ENCODE measurements around the gene SCN4B.

Gene SCN4B

DNA sequence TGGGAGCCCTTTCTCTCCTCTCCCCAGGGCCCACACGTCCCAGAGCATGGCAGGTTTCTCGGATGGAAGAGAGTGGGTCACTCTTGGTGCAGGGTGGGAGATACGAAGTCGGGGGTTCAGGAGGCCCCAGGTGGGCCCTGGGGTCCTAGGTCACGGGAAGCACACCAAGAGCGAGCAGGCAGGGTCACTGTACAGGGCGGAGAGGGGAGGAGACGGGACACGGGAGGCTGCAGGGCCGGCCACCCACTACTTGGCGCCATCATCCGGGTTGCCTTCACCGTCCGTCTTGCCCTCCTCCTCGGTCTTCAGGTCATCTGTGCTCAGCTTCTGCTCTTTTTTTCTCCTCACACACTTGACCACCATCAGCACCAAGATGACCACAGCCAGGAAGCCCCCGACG is 14.0 kb upstream of the SCN4B start:
- TF ChIP-seq, protein P1, sequence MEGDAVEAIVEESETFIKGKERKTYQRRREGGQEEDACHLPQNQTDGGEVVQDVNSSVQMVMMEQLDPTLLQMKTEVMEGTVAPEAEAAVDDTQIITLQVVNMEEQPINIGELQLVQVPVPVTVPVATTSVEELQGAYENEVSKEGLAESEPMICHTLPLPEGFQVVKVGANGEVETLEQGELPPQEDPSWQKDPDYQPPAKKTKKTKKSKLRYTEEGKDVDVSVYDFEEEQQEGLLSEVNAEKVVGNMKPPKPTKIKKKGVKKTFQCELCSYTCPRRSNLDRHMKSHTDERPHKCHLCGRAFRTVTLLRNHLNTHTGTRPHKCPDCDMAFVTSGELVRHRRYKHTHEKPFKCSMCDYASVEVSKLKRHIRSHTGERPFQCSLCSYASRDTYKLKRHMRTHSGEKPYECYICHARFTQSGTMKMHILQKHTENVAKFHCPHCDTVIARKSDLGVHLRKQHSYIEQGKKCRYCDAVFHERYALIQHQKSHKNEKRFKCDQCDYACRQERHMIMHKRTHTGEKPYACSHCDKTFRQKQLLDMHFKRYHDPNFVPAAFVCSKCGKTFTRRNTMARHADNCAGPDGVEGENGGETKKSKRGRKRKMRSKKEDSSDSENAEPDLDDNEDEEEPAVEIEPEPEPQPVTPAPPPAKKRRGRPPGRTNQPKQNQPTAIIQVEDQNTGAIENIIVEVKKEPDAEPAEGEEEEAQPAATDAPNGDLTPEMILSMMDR (conservative IDR thresholded peaks at IDR 0.05; ENCODE audit: low read depth, low read length), result no peak
- no peak for DNase-seq (ENCODE audit: low read depth)
- no peak overlapping the region for H3K4me3 ChIP-seq (ENCODE audit: low read length)

DNA sequence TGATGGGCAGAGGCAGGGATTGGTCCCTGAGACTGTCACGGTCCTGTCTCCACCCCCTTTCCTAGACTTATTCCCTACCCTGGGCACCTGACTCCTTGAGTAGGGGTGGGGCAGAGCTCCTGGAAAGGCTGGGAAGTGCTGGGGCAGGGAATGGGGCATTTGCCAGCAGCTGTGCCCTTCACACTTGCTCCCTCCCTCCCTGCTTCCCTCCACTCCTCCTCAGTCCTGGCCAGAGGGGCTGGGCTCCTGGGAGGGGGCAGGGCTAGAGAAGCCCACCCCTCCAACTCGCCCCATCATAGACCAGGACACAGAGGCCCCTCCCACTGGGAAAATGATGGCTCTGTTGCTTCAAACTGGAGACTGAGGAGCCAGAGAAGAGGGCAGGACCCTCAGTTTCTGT is 12.3 kb upstream of the SCN4B start:
- DNase-seq (ENCODE audit: low read depth), result no peak
- TF ChIP-seq, protein P1 (conservative IDR thresholded peaks at IDR 0.05; ENCODE audit: low read depth, low read length), result no peak
- no peak overlapping the region for H3K4me3 ChIP-seq (ENCODE audit: low read length)

DNA sequence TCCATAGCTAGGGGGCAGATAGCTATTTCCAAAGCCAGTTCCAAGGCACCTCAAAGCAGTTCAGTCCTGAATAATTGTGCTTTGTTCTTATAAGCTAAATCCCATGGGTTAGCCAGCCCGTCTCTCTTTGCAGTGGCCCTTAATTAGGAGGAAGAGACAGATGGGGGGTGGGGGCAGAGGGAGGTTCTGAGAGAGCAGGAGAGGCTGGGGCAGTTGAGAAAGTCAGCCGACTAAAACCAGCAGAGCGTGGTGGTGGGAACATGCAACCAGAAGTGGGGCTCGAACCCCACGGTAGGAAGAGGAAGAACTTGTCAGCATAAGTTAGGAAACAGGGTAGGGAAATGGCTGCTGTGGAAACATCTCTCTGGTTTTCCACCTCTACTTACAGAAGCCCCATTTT is 10.9 kb upstream of the SCN4B start:
- no peak overlapping the region for H3K4me3 ChIP-seq (ENCODE audit: low read length)
- TF ChIP-seq, protein P1 (conservative IDR thresholded peaks at IDR 0.05; ENCODE audit: low read depth, low read length), result no peak
- DNase-seq (ENCODE audit: low read depth), result no peak

DNA sequence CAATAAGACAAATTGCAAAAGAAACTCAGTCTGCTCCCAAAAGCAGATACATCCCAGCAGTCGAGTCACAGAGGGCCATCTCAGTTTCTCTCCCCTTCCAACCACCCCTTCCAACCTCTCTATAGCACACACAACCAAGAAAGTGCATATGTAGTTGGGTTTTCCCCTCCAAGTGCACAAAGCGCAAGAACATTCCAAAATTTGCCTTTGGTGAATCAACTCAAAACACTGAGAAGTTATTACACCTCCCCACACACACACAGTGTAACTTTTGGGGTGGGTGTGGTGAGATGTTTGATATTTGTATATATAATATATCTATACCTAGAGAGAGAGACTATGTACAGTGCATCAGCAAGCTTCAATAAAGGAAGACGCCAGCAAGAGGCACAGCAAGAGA is 10.2 kb upstream of the SCN4B start:
- TF ChIP-seq, protein P1 (conservative IDR thresholded peaks at IDR 0.05; ENCODE audit: low read depth, low read length), result no peak
- H3K4me3 ChIP-seq (ENCODE audit: low read length), result no peak overlapping the region
- DNase-seq (ENCODE audit: low read depth), result no peak

DNA sequence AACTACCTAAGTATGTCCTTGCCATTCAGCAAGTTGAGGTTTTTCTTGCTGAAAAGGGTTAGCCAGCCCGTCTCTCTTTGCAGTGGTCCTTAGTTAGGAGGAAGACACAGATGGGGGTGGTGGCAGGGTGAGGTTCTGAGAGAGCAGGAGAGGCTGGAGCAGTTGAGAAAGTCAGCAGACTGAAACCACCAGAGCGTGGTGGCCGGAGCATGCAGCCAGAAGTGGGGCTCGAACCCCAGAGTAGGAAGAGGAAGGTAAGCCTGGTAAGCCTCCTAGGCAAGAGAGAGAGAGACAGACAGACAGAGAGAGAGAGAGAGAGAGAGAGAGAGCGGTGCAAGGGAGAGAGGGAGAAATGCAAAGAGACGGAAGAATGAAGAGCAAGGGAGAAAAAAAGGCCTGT is 9.2 kb upstream of the SCN4B start:
- TF ChIP-seq, protein P1 (conservative IDR thresholded peaks at IDR 0.05; ENCODE audit: low read depth, low read length), result no peak
- no peak overlapping the region for H3K4me3 ChIP-seq (ENCODE audit: low read length)
- no peak for DNase-seq (ENCODE audit: low read depth)

DNA sequence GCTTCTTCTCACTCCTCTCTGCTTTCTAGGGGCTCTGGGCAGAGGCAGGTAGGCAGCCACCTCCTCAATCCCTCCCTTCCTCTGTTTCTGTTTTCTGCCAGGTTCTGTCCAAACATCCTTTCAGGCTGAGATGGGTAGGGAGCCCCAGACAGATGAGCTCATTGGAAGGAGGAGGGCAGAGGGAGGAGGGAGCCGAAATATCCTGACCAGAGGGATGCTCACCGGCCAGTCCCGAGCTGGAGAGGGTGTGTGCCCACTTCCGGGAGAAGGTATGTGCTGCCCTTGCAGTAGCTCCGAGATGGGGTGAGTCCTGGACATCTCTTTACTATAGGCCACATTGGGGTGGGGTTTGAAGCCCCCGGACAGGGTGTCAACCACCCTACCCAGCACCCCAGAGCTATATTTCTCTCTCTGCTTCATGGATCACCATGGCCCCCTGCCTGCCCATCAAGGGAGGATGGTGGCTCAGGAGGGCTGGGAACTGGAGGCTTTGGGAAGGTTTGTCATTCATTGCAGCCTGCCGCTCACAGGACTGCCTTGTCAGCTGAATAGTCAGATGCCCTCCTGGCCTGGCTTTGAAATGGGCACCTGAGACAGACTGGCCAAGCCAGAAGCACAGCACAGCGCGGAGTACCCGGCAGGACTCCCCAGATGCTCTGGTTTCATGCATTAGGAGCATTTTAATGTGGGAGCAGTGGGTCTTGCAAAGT is 4.7 kb upstream of the SCN4B start:
- no peak overlapping the region for H3K4me3 ChIP-seq (ENCODE audit: low read length)
- no peak for DNase-seq (ENCODE audit: low read depth)
- TF ChIP-seq, protein P1 (conservative IDR thresholded peaks at IDR 0.05; ENCODE audit: low read depth, low read length), result no peak

DNA sequence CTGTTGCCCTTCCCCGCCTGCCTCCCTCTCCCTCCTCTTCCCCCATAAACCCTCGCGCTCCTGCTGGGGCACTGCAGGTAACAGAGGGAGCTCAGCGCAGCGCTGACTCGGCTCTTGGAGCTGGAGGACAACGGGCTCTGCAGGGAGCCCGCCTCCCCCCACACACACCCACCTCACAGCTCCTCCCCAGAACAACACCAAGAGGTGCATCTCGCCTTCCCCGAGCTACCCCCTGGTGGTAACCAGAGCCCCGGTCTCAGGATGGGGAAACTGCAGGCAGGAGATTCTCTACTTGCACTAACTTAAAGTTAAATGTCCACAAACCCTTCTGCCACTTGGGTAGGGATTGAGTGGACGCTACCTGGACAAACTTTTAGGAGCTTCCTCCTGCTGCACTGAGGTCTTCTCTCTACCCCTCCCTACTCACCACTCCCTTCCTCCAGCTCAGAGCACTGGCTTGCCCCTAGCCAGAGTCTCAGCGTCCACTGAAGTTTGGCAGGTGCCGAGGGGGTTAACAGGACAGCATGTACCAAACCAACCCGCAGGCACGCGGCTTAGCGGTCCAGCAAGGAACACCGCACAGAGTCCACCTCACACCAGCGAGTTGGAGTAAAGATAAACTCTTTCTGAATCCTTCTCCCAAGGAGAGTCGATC is 4.0 kb upstream of the SCN4B start:
- no peak for DNase-seq (ENCODE audit: low read depth)
- TF ChIP-seq, protein P1 (conservative IDR thresholded peaks at IDR 0.05; ENCODE audit: low read depth, low read length), result no peak
- H3K4me3 ChIP-seq (ENCODE audit: low read length), result no peak overlapping the region
